HCT116 (cell line): ENCODE results near the gene EPHB2.

Source experiments
- CTCF ChIP-seq, 3 experiments: fragments of 200-600 bp in 1 of 3; sonication (generic) in 1 of 3; IDR thresholded peaks in 2 of 3; conservative IDR thresholded peaks in 1 of 3; 2 replicates each; pipeline ENCODE4 v1.5.1; 2012 to 2017; ENCODE audit warnings: low read depth in 2 of 3, low read length in 2 of 3, antibody characterized with exemption in 1 of 3, borderline replicate concordance in 1 of 3, control low read depth in 1 of 3, mild to moderate bottlenecking in 1 of 3, mixed read lengths in 1 of 3, mixed run types in 1 of 3, moderate library complexity in 1 of 3; ENCODE audit not compliant: insufficient read depth in 1 of 3
- TCF7L2 ChIP-seq: IDR thresholded peaks from 2 replicates; pipeline ENCODE4 v1.7.0; 2011; ENCODE audit warnings: borderline replicate concordance, inconsistent platforms; ENCODE audit not compliant: insufficient read depth, insufficient read length; ENCODE audit errors: extremely low read depth

GRCh38 chr1:22831729-22832413, 121.2 kb downstream of the EPHB2 start:
- no peak for TF ChIP-seq TCF7L2
- TF ChIP-seq CTCF (IDR thresholded peaks at IDR 0.05 in 2 of 3, conservative IDR thresholded peaks at IDR 0.05 in 1 of 3; ENCODE audit: borderline replicate concordance in 1 of 3, insufficient read depth in 1 of 3, low read depth in 2 of 3, low read length in 2 of 3): no peak
